ENCODE measurements around the gene LUC7L. TPM values are rescaled to one million over a fixed set of nuclear protein-coding genes. Genes with fewer than 3 reads are reported as not detected.
"Not testable (repeated sequence)": the region's sequence is repeated elsewhere in the genome, so short reads cannot be mapped to it uniquely, and the experiment has no call there.

LUC7L gene
- total and polyA plus RNA-seq, 3 experiments from 2014 or later = 9.2 to 80.0 (median 78.5) TPM

DNA sequence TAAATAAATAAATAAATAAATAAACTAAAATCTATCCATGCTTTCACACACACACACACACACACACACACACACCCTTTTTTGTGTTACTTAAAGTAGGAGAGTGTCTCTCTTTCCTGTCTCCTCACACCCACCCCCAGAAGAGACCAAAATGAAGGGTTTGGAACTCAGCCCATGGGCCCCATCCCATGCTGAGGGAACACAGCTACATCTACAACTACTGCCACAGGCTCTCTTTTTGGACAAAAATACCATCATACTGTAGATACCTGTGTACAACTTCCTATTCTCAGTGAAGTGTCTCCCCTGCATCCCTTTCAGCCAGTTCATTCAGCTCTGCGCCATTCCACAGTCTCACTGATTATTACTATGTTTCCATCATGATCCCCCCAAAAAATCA, 58.5 kb downstream of the LUC7L start:
- H3K36me3 Mint-ChIP-seq = no peaks in the 10 kb centered on the region
- Histone ChIP-seq H3K9me3 (ENCODE audit: low read length) (no peaks in the 10 kb centered on the region), H3K4me1 (ENCODE audit: insufficient read depth, low read length) (peaks cover under 1% of the 10 kb centered on the region), H3K4me3 (ENCODE audit: low read length) (no peak overlapping the region), H3K27ac (ENCODE audit: low read depth, low read length) (no peak overlapping the region), H3K27me3 (ENCODE audit: insufficient read depth, low read length, poor library complexity, severe bottlenecking) (peaks cover 35% of the 10 kb centered on the region), H3K36me3 (ENCODE audit: insufficient read depth, low read length) (no peaks in the 10 kb centered on the region)
- ChIA-PET POLR2A (no interaction called here), CTCF (interaction anchor here (0.7 to 1.0 kb wide), 2 partner anchors 11 to 52 kb away, joined by 3 to 4 read pairs; no protein-coding TSS in a partner anchor)
- H3K27ac Mint-ChIP-seq = no peak overlapping the region
- H3K4me3 Mint-ChIP-seq = peak overlapping the region in 1 of 7 donors; percentile 10
- H3K4me1 Mint-ChIP-seq = peaks cover 0 to 30% (median 7%) of the 10 kb centered on the region in 3 donors
- DNase-seq = no peak
- H3K9me3 Mint-ChIP-seq = no peaks in the 10 kb centered on the region
- peaks cover 45 to 68% of the 10 kb centered on the region in 2 donors for H3K27me3 Mint-ChIP-seq

DNA sequence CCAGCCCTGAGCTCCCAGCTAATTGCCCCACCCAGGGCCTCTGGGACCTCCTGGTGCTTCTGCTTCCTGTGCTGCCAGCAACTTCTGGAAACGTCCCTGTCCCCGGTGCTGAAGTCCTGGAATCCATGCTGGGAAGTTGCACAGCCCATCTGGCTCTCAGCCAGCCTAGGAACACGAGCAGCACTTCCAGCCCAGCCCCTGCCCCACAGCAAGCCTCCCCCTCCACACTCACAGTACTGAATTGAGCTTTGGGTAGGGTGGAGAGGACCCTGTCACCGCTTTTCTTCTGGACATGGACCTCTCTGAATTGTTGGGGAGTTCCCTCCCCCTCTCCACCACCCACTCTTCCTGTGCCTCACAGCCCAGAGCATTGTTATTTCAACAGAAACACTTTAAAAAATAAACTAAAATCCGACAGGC, 59.2 kb downstream of the LUC7L start:
- H3K4me3 ChIP-seq (ENCODE audit: low read length); H3K9me3 Mint-ChIP-seq; H3K36me3 Mint-ChIP-seq; DNase-seq; H3K9me3 ChIP-seq (ENCODE audit: low read length); H3K27ac Mint-ChIP-seq; H3K4me1 ChIP-seq (ENCODE audit: insufficient read depth, low read length); H3K36me3 ChIP-seq (ENCODE audit: insufficient read depth, low read length); H3K27ac ChIP-seq (ENCODE audit: low read depth, low read length); POLR2A ChIA-PET; H3K4me3 Mint-ChIP-seq: not testable (repeated sequence)
- CTCF ChIA-PET = interaction anchor here (0.7 kb wide), 1 partner anchor 52 kb away, joined by 3 read pairs; no protein-coding TSS in a partner anchor
- H3K27me3 ChIP-seq (ENCODE audit: insufficient read depth, low read length, poor library complexity, severe bottlenecking) = peaks cover 36% of the 10 kb centered on the region
- H3K4me1 Mint-ChIP-seq = peaks cover 0 to 31% (median 9%) of the 10 kb centered on the region in 3 donors
- peaks cover 42 to 69% of the 10 kb centered on the region in 2 donors for H3K27me3 Mint-ChIP-seq

DNA sequence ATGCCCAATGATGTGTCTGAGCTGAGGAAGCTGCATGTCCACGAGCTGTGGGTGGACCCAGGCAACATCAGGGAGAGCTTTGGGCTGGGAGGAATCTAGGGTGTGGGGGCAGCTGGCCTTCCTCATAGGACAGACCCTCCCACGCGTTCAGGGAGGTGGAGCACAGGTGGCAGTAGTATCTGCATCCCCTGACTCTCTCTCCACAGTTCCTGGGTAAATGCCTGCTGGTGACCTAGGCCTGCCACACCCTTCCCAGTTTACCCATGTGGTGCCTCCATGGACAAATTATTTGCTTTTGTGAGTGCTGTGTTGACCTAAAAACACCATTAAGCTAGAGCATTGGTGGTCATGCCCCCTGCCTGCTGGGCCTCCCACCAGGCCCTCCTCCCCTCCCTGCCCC, 60.2 kb downstream of the LUC7L start:
- Mint-ChIP-seq H3K27ac (no peak overlapping the region), H3K4me1 (peaks cover 0 to 24% (median 10%) of the 10 kb centered on the region in 3 donors), H3K27me3 (peaks cover 34 to 60% of the 10 kb centered on the region in 2 donors), H3K4me3 (no peak overlapping the region), H3K36me3 (no peaks in the 10 kb centered on the region), H3K9me3 (no peaks in the 10 kb centered on the region)
- ChIA-PET POLR2A (no interaction called here), CTCF (no interaction called here)
- H3K36me3 ChIP-seq (ENCODE audit: insufficient read depth, low read length) = no peaks in the 10 kb centered on the region
- H3K4me3 ChIP-seq (ENCODE audit: low read length) = no peak overlapping the region
- H3K9me3 ChIP-seq (ENCODE audit: low read length) = no peaks in the 10 kb centered on the region
- H3K4me1 ChIP-seq (ENCODE audit: insufficient read depth, low read length) = peaks cover 10% of the 10 kb centered on the region
- DNase-seq = no peak
- no peak overlapping the region for H3K27ac ChIP-seq (ENCODE audit: low read depth, low read length)
- peaks cover 30% of the 10 kb centered on the region for H3K27me3 ChIP-seq (ENCODE audit: insufficient read depth, low read length, poor library complexity, severe bottlenecking)

DNA sequence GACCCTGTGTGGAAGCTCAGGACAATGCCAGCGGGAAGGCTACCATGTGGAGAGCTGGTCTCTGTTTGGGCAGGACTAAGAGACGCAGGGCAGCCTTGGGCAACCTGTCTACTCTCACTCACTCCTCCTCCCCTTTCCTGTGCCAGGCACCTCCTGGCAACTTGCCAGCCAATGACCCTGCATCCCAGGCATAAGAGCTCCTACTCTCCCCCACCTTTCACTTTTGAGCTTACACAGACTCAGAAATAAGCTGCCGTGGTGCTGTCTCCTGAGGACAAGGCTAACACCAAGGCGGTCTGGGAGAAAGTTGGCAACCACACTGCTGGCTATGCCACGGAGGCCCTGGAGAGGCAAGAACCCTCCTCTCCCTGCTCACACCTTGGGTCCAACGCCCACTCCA, 60.8 kb downstream of the LUC7L start:
- peaks cover 32 to 56% of the 10 kb centered on the region in 2 donors for H3K27me3 Mint-ChIP-seq
- H3K27me3 ChIP-seq (ENCODE audit: insufficient read depth, low read length, poor library complexity, severe bottlenecking) = peaks cover 30% of the 10 kb centered on the region
- peaks cover 10% of the 10 kb centered on the region for H3K4me1 ChIP-seq (ENCODE audit: insufficient read depth, low read length)
- H3K4me3 ChIP-seq (ENCODE audit: low read length) = no peak overlapping the region
- H3K27ac Mint-ChIP-seq = no peak overlapping the region
- H3K36me3 ChIP-seq (ENCODE audit: insufficient read depth, low read length) = no peaks in the 10 kb centered on the region
- no peaks in the 10 kb centered on the region for H3K36me3 Mint-ChIP-seq
- H3K27ac ChIP-seq (ENCODE audit: low read depth, low read length) = no peak overlapping the region
- peak overlapping the region in 1 of 7 donors; percentile 18 for H3K4me3 Mint-ChIP-seq
- peaks cover 0 to 20% (median 10%) of the 10 kb centered on the region in 3 donors for H3K4me1 Mint-ChIP-seq
- H3K9me3 ChIP-seq (ENCODE audit: low read length) = no peaks in the 10 kb centered on the region
- no peaks in the 10 kb centered on the region for H3K9me3 Mint-ChIP-seq
- no peak for DNase-seq
- ChIA-PET POLR2A (no interaction called here), CTCF (no interaction called here)

DNA sequence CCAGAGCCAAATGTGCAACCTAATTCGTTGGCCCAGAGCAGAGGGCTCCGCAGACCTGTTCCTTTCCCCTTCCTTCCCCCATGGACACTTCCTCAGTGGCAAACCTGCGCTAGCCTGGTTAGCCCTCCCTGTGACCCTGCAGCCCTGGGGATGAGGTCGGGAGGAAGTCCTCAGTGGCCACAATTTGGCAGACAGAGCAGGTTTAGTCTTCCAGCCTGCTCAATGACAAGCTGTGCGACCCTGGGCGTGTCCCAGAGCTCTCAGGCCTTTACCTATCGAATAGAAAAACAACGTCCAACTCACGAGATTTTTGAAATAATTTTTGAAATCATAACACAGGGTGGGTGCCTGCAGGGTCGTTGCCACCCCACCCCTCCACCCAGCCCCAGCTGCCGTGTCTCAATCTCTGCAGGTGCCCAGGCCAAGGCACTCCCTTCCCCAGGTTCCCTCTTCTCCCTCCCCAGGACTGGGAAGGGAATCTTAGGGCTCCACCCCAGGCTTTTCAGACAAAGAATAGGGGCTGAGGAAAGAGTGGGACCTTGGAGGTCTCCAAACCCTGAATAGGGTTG, 62.0 kb downstream of the LUC7L start:
- H3K27ac ChIP-seq (ENCODE audit: low read depth, low read length) = no peak overlapping the region
- H3K9me3 Mint-ChIP-seq = no peaks in the 10 kb centered on the region
- no peak for DNase-seq
- H3K4me1 Mint-ChIP-seq = peaks cover 0 to 17% (median 10%) of the 10 kb centered on the region in 3 donors
- peak overlapping the region in 3 of 7 donors; percentile 8 to 63 (median 48) for H3K4me3 Mint-ChIP-seq
- no peaks in the 10 kb centered on the region for H3K36me3 ChIP-seq (ENCODE audit: insufficient read depth, low read length)
- H3K27me3 Mint-ChIP-seq = peaks cover 31 to 57% of the 10 kb centered on the region in 2 donors
- peaks cover 30% of the 10 kb centered on the region for H3K27me3 ChIP-seq (ENCODE audit: insufficient read depth, low read length, poor library complexity, severe bottlenecking)
- no peak overlapping the region for H3K4me3 ChIP-seq (ENCODE audit: low read length)
- CTCF ChIA-PET = interaction anchor here (1.4 kb wide), 1 partner anchor 14 kb away, joined by 4 read pairs; no protein-coding TSS in a partner anchor
- no peaks in the 10 kb centered on the region for H3K36me3 Mint-ChIP-seq
- POLR2A ChIA-PET = interaction anchor here (0.5 kb wide), 1 partner anchor 8 kb away, joined by 3 read pairs; no protein-coding TSS in a partner anchor
- peaks cover 10% of the 10 kb centered on the region for H3K4me1 ChIP-seq (ENCODE audit: insufficient read depth, low read length)
- no peak overlapping the region for H3K27ac Mint-ChIP-seq
- H3K9me3 ChIP-seq (ENCODE audit: low read length) = no peaks in the 10 kb centered on the region

DNA sequence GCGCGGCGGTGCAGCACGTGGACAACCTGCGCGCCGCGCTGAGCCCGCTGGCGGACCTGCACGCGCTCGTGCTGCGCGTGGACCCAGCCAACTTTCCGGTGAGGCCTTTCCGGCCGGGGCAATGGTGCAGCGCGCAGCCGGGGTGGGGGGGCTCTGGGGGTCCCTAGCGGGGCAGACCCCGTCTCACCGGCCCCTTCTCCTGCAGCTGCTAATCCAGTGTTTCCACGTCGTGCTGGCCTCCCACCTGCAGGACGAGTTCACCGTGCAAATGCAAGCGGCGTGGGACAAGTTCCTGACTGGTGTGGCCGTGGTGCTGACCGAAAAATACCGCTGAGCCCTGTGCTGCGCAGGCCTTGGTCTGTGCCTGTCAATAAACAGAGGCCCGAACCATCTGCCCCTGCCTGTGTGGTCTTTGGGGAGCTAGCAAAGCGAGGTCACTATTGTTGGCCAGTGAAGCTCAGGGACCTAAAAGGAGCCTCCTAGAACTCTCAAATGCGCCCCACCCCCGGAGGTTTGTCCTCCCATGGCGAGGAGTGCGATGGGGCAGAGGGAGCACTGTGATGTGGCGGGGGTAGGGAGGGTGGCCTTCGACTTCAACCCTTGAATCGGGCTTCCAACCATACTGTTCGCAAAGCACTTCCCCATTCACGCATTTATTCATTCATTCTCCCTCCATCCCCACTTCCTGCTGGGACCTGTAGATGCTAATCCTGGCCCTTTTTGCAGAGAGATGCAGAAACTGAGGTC, 62.7 kb downstream of the LUC7L start:
- H3K36me3 ChIP-seq (ENCODE audit: insufficient read depth, low read length) = no peaks in the 10 kb centered on the region
- no peak overlapping the region for H3K27ac Mint-ChIP-seq
- H3K4me1 ChIP-seq (ENCODE audit: insufficient read depth, low read length) = peaks cover 10% of the 10 kb centered on the region
- POLR2A ChIA-PET = interaction anchor here (0.5 kb wide), 1 partner anchor 8 kb away, joined by 3 read pairs; no protein-coding TSS in a partner anchor
- peaks cover 29 to 56% of the 10 kb centered on the region in 2 donors for H3K27me3 Mint-ChIP-seq
- CTCF ChIA-PET = interaction anchor here (1.4 kb wide), 1 partner anchor 15 kb away, joined by 4 read pairs; no protein-coding TSS in a partner anchor
- H3K4me3 Mint-ChIP-seq = peak overlapping the region in 4 of 7 donors; percentile 8 to 63 (median 22)
- no peak overlapping the region for H3K4me3 ChIP-seq (ENCODE audit: low read length)
- no peak overlapping the region for H3K27ac ChIP-seq (ENCODE audit: low read depth, low read length)
- H3K9me3 Mint-ChIP-seq = no peaks in the 10 kb centered on the region
- DNase-seq = no peak
- H3K4me1 Mint-ChIP-seq = peaks cover 0 to 14% (median 10%) of the 10 kb centered on the region in 3 donors
- no peaks in the 10 kb centered on the region for H3K36me3 Mint-ChIP-seq
- no peaks in the 10 kb centered on the region for H3K9me3 ChIP-seq (ENCODE audit: low read length)
- peaks cover 30% of the 10 kb centered on the region for H3K27me3 ChIP-seq (ENCODE audit: insufficient read depth, low read length, poor library complexity, severe bottlenecking)

DNA sequence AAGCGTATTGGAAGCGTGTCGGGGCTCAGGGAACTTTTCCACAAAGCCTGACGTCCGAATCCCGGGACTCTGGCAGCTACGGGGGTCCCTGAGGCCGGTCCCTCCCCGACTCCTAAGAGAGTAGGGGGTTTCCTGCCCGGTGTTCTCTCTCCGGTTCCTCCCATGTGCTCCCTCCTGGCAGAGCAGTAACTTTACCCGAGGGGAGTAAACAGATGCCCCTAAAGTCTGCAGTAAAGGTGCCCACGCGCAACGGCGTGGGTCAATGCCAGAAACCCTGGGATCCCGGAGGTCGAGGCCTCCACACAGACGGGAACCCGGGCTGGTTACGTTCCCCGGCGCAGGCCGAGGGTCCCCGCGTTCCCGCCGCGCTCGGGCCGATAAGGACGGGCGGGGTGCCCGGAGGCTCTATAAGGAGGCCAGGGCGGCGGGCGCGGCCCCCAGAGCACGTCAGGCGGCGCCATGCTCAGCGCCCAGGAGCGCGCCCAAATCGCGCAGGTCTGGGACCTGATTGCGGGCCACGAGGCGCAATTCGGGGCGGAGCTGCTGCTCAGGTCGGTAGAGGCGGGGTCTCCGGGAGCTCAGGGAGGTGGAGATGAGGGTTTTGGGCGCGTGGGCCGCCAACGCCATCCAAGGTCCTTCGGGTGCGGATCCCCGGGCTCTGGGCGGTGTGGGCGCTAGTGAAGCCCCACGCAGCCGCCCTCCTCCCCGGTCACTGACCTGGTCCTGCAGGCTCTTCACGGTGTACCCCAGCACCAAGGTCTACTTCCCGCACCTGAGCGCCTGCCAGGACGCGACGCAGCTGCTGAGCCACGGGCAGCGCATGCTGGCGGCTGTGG, 63.5 kb downstream of the LUC7L start, which contains the start of gene HBM:
TSS of gene HBM (plus strand) at position 440 of the 836 bp plus-strand sequence. CDS start at position 460, 20 bp downstream.
- Histone ChIP-seq H3K9me3 (ENCODE audit: low read length) (no peaks in the 10 kb centered on the region), H3K4me3 (ENCODE audit: low read length) (no peak within 1 kb of the TSS), H3K27ac (ENCODE audit: low read depth, low read length) (no peak within 1 kb of the TSS), H3K36me3 (ENCODE audit: insufficient read depth, low read length) (no peaks in the 10 kb centered on the region), H3K4me1 (ENCODE audit: insufficient read depth, low read length) (peaks cover 10% of the 10 kb centered on the region), H3K27me3 (ENCODE audit: insufficient read depth, low read length, poor library complexity, severe bottlenecking) (peaks cover 30% of the 10 kb centered on the region)
- H3K27me3 Mint-ChIP-seq = peaks cover 33 to 58% of the 10 kb centered on the region in 2 donors
- CTCF ChIA-PET = interaction anchor here (0.7 to 1.4 kb wide), 2 partner anchors 16 to 236 kb away, joined by 3 to 4 read pairs; partner anchors contain the start of gene DECR2
- DNase-seq = peak in 1 of 5 donors; percentile 19
- POLR2A ChIA-PET = no interaction called here
- no peaks in the 10 kb centered on the region for H3K36me3 Mint-ChIP-seq
- peaks cover 0 to 14% (median 10%) of the 10 kb centered on the region in 3 donors for H3K4me1 Mint-ChIP-seq
- H3K9me3 Mint-ChIP-seq = no peaks in the 10 kb centered on the region
- peak within 1 kb of the TSS in 6 of 7 donors; percentile 41 to 62 (median 50) for H3K4me3 Mint-ChIP-seq
- H3K27ac Mint-ChIP-seq = peak within 1 kb of the TSS in 1 of 8 donors; percentile 24
